Sigmoid colon (tissue), 7 donors: Measurements from ENCODE around the gene SLC29A2. TPM values are rescaled to one million over a fixed set of nuclear protein-coding genes. Genes with fewer than 3 reads are reported as not detected.

ENCODE experiments used
- DNase-seq: peaks from one replicate; pipeline ENCODE4 v3.0.0-alpha.2; 2019
- H3K27ac ChIP-seq, 4 donors: fragments of 200-600 bp; sonication (generic); one replicate each; pipeline ENCODE4 v1.5.1; 2016 to 2019; ENCODE audit warnings: mild to moderate bottlenecking in 1 of 4
- H3K27me3 ChIP-seq, 3 donors: fragments of 200-600 bp; sonication (generic); one replicate each; pipeline ENCODE4 v1.5.1; 2019; ENCODE audit warnings: mild to moderate bottlenecking in 1 of 3
- H3K36me3 ChIP-seq, 4 donors: fragments of 200-600 bp; sonication (generic); one replicate each; pipeline ENCODE4 v1.5.1; 2016 to 2019
- H3K4me1 ChIP-seq, 4 donors: fragments of 200-600 bp; sonication (generic); one replicate each; pipeline ENCODE4 v1.5.1; 2017 to 2019
- H3K4me3 ChIP-seq, 4 donors: fragments of 200-600 bp; sonication (generic); one replicate each; pipeline ENCODE4 v1.5.1; 2017 to 2019; ENCODE audit warnings: mild to moderate bottlenecking in 2 of 4, moderate library complexity in 1 of 4
- H3K9me3 ChIP-seq, 4 donors: fragments of 200-600 bp in 3 of 4; sonication (generic) in 3 of 4; one replicate each; pipeline versions ENCODE4 v1.5.1 to v1.6.1; 2013 to 2019
- CTCF ChIP-seq, 4 experiments: fragments of 450-650 bp in 3 of 4; fragments of 200-600 bp in 1 of 4; IDR thresholded peaks; one replicate each; pipeline ENCODE4 v1.5.1; 2016 to 2019; ENCODE audit warnings: antibody characterized with exemption in 4 of 4, mild to moderate bottlenecking in 3 of 4, moderate library complexity in 2 of 4
- EP300 ChIP-seq, 4 donors: sonication (generic); formaldehyde crosslinking; IDR thresholded peaks; one replicate each; pipeline ENCODE4 v1.6.1; 2017; ENCODE audit warnings: antibody characterized with exemption in 4 of 4
- POLR2A ChIP-seq, 2 donors: fragments of 450-650 bp; IDR thresholded peaks; one replicate each; pipeline ENCODE4 v1.6.1; 2016; ENCODE audit warnings: antibody characterized with exemption in 2 of 2, mild to moderate bottlenecking in 2 of 2, moderate library complexity in 2 of 2
- POLR2AphosphoS5 ChIP-seq, 4 donors: sonication (generic); formaldehyde crosslinking; IDR thresholded peaks; one replicate each; pipeline ENCODE4 v1.6.1; 2017; ENCODE audit warnings: antibody characterized with exemption in 4 of 4
- WGBS, 2 donors: extraction: QIAGEN DNeasy Blood & Tissue Kit; methylation state at CpG; one replicate each; pipeline ENCODE4 v1.1.7; 2013; 5-methylcytosine and 5-hydroxymethylcytosine counted together
- intact Hi-C: fragments of 100-400 bp; cut with DNase I; formaldehyde crosslinking; loops from one replicate; pipeline ENCODE4 v1.15.1; 2023
- polyA plus RNA-seq, 3 donors: library from polyadenylated mRNA; stranded (reverse); fragments of 200-250 nt; gene quantifications; one replicate each; pipeline ENCODE4 v1.2.3, GENCODE V29; 2013
- total RNA-seq, 4 donors: library from RNA; depleted of rRNA; stranded (reverse); fragments of >200 nt; gene quantifications; one replicate each; pipeline ENCODE4 v1.1.0, GENCODE V29; 2016
- donor health status: healthy with polysubstance abuse.
- donor health status: Bipolar disorder and iron deficiency.
- donor health status: healthy.

SLC29A2 gene
- total RNA-seq (under 1 TPM; 0.41 to 0.99 (median 0.63) TPM), polyA plus RNA-seq (10 to 100 TPM in 1 of 3 donors, 1 to 10 TPM in 2; 2.4 to 28.0 (median 2.5) TPM)

GRCh38 chr11:66371627-66372415, at the start of gene SLC29A2:
Gene SLC29A2 (minus strand): TSS chr11:66371760. CDS start chr11:66371591, 169 bp downstream.
- Histone ChIP-seq H3K36me3 (no peaks in the 10 kb centered on the region), H3K9me3 (no peaks in the 10 kb centered on the region), H3K4me3 (peak within 1 kb of the TSS; percentile 52 to 72 (median 62)), H3K4me1 (peaks cover 0 to 20% (median 18%) of the 10 kb centered on the region in 4 donors), H3K27me3 (peaks cover 10 to 66% (median 39%) of the 10 kb centered on the region in 3 donors), H3K27ac (peak within 1 kb of the TSS; percentile 5 to 60 (median 44))
- DNase-seq, result no peak
- TF ChIP-seq POLR2A (IDR thresholded peaks at IDR 0.05), result peak in 1 of 2 donors; percentile 5
- no peak for TF ChIP-seq POLR2AphosphoS5 (IDR thresholded peaks at IDR 0.05)
- intact Hi-C loops, result no loop called here
- WGBS, 2 donors, result 1% methylated on average over 72 of the region's 72 CpGs

GRCh38 chr11:66420671-66421476, 49.3 kb upstream of the SLC29A2 start, which contains the start of gene NPAS4:
Gene NPAS4 (plus strand): TSS chr11:66421035. CDS start chr11:66421180, 145 bp downstream.
- intact Hi-C loops, result no loop called here
- TF ChIP-seq POLR2AphosphoS5 (IDR thresholded peaks at IDR 0.05) (no peak), EP300 (IDR thresholded peaks at IDR 0.05) (no peak)
- no peak within 1 kb of the TSS for H3K4me3 ChIP-seq
- H3K4me1 ChIP-seq, result peaks cover 0 to 46% (median 41%) of the 10 kb centered on the region in 4 donors
- peak within 1 kb of the TSS in 3 of 4 donors; percentile 17 to 96 (median 67) for H3K27ac ChIP-seq
- no peaks in the 10 kb centered on the region for H3K9me3 ChIP-seq
- H3K36me3 ChIP-seq, result peaks cover 12 to 39% (median 30%) of the 10 kb centered on the region in 4 donors
- WGBS, 2 donors, result 10 to 27% methylated on average over 71 of the region's 71 CpGs
- no peak for DNase-seq
- H3K27me3 ChIP-seq, result no peaks in the 10 kb centered on the region

- Histone ChIP-seq H3K36me3 (peaks cover 1 to 29% (median 22%) of the 10 kb centered on the region in 4 donors), H3K4me3 (no peak overlapping the region), H3K27me3 (no peaks in the 10 kb centered on the region), H3K9me3 (no peaks in the 10 kb centered on the region), H3K4me1 (peaks cover 0 to 50% (median 41%) of the 10 kb centered on the region in 4 donors), H3K27ac (peak overlapping the region in 1 of 4 donors; percentile 96)
- intact Hi-C loops, result no loop called here
- no peak for TF ChIP-seq EP300 (IDR thresholded peaks at IDR 0.05)
- no peak for TF ChIP-seq POLR2AphosphoS5 (IDR thresholded peaks at IDR 0.05)
- no peak for TF ChIP-seq CTCF (IDR thresholded peaks at IDR 0.05)
- no peak for TF ChIP-seq POLR2A (IDR thresholded peaks at IDR 0.05)
- DNase-seq, result no peak
- 5 to 14% methylated on average over 30 of the region's 30 CpGs for WGBS, 2 donors
These were observed 48.3 kb upstream of the SLC29A2 start for GRCh38 chr11:66419825-66420224.

- Histone ChIP-seq H3K4me1 (peaks cover 0 to 58% (median 50%) of the 10 kb centered on the region in 4 donors), H3K9me3 (no peaks in the 10 kb centered on the region), H3K27ac (peak overlapping the region in 2 of 4 donors; percentile 66 to 96), H3K4me3 (no peak overlapping the region), H3K27me3 (no peaks in the 10 kb centered on the region), H3K36me3 (peaks cover 0 to 20% (median 14%) of the 10 kb centered on the region in 4 donors)
- TF ChIP-seq CTCF (IDR thresholded peaks at IDR 0.05), result no peak
- TF ChIP-seq POLR2AphosphoS5 (IDR thresholded peaks at IDR 0.05), result no peak
- no peak for TF ChIP-seq EP300 (IDR thresholded peaks at IDR 0.05)
- no peak for TF ChIP-seq POLR2A (IDR thresholded peaks at IDR 0.05)
- DNase-seq, result no peak
- intact Hi-C loops, result no loop called here
- WGBS, 2 donors, result 56 to 86% methylated on average over 3 of the region's 3 CpGs
These were observed 47.4 kb upstream of the SLC29A2 start for GRCh38 chr11:66418986-66419308.

GRCh38 chr11:66418168-66418985, 46.8 kb upstream of the SLC29A2 start:
- WGBS, 2 donors, result 10 to 18% methylated on average over 16 of the region's 16 CpGs
- Histone ChIP-seq H3K9me3 (no peaks in the 10 kb centered on the region), H3K4me3 (no peak overlapping the region), H3K36me3 (peaks cover 0 to 14% (median 8%) of the 10 kb centered on the region in 4 donors), H3K27me3 (no peaks in the 10 kb centered on the region), H3K27ac (peak overlapping the region; percentile 66 to 96 (median 76)), H3K4me1 (peaks cover 0 to 64% (median 56%) of the 10 kb centered on the region in 4 donors)
- peak; percentile 97 for DNase-seq
- TF ChIP-seq EP300 (IDR thresholded peaks at IDR 0.05), result peak; percentile 77 to 92 (median 88)
- TF ChIP-seq CTCF (IDR thresholded peaks at IDR 0.05), result peak in 3 of 4 experiments; percentile 29 to 60 (median 49)
- TF ChIP-seq POLR2AphosphoS5 (IDR thresholded peaks at IDR 0.05), result peak; percentile 57 to 81 (median 79)
- no peak for TF ChIP-seq POLR2A (IDR thresholded peaks at IDR 0.05)
- intact Hi-C loops, result no loop called here
